ENCODE results near the gene TSHR. TPM values are rescaled to one million over a fixed set of nuclear protein-coding genes. Genes with fewer than 3 reads are reported as not detected.
A peak's percentile ranks its signal among the peaks of the same experiment; 100 is the strongest.
"Not testable (repeated sequence)": the region's sequence is repeated elsewhere in the genome, so short reads cannot be mapped to it uniquely, and the experiment has no call there.

The TSHR gene
- total RNA-seq, 6 experiments from 2014 or later, result not detected

- H3K27ac Mint-ChIP-seq, result no peak overlapping the region
- no peak for TF ChIP-seq CTCF (IDR thresholded peaks at IDR 0.05)
- DNase-seq, result no peak
- no peaks in the 10 kb centered on the region for H3K9me3 Mint-ChIP-seq
- H3K36me3 Mint-ChIP-seq (ENCODE audit: low read depth), result no peaks in the 10 kb centered on the region
- H3K4me1 Mint-ChIP-seq (ENCODE audit: low read depth), result no peaks in the 10 kb centered on the region
- no peak overlapping the region for H3K4me3 Mint-ChIP-seq
- peaks cover 4% of the 10 kb centered on the region; the same call in 1 of the 2 replicates for H3K27me3 Mint-ChIP-seq (ENCODE audit: insufficient read depth)
These were observed 53.9 kb downstream of the TSHR start for GRCh38 chr14:81009346-81009745.

GRCh38 chr14:81018251-81018650 is 62.8 kb downstream of the TSHR start:
- H3K27me3 Mint-ChIP-seq (ENCODE audit: insufficient read depth), result no peaks in the 10 kb centered on the region
- TF ChIP-seq CTCF (IDR thresholded peaks at IDR 0.05), result no peak
- H3K27ac Mint-ChIP-seq, result no peak overlapping the region
- DNase-seq, result no peak
- no peaks in the 10 kb centered on the region; the same call in 1 of the 2 replicates for H3K9me3 Mint-ChIP-seq
- H3K36me3 Mint-ChIP-seq (ENCODE audit: low read depth), result no peaks in the 10 kb centered on the region
- H3K4me1 Mint-ChIP-seq (ENCODE audit: low read depth), result no peaks in the 10 kb centered on the region
- peak overlapping the region; percentile 61; the same call in 1 of the 2 replicates for H3K4me3 Mint-ChIP-seq

- no peak for DNase-seq
- Mint-ChIP-seq H3K36me3 (ENCODE audit: low read depth) (no peaks in the 10 kb centered on the region), H3K4me1 (ENCODE audit: low read depth) (no peaks in the 10 kb centered on the region), H3K9me3 (no peaks in the 10 kb centered on the region; the same call in 1 of the 2 replicates), H3K27me3 (ENCODE audit: insufficient read depth) (no peaks in the 10 kb centered on the region), H3K27ac (no peak overlapping the region), H3K4me3 (no peak overlapping the region)
- TF ChIP-seq CTCF (IDR thresholded peaks at IDR 0.05), result no peak
These were observed 63.3 kb downstream of the TSHR start for GRCh38 chr14:81018684-81019083.

- H3K4me3 Mint-ChIP-seq; H3K27me3 Mint-ChIP-seq (ENCODE audit: insufficient read depth); H3K27ac Mint-ChIP-seq; DNase-seq; H3K4me1 Mint-ChIP-seq (ENCODE audit: low read depth); H3K9me3 Mint-ChIP-seq; H3K36me3 Mint-ChIP-seq (ENCODE audit: low read depth): not testable (repeated sequence)
These were observed 63.7 kb downstream of the TSHR start for GRCh38 chr14:81019113-81019512.

- Mint-ChIP-seq H3K27me3 (ENCODE audit: insufficient read depth) (no peaks in the 10 kb centered on the region), H3K36me3 (ENCODE audit: low read depth) (no peaks in the 10 kb centered on the region), H3K4me1 (ENCODE audit: low read depth) (no peaks in the 10 kb centered on the region), H3K4me3 (no peak overlapping the region), H3K27ac (no peak overlapping the region), H3K9me3 (peaks cover 4% of the 10 kb centered on the region)
- TF ChIP-seq CTCF (IDR thresholded peaks at IDR 0.05), result no peak
- DNase-seq, result no peak
These were observed 67.8 kb downstream of the TSHR start for GRCh38 chr14:81023095-81023710.

- no peak for DNase-seq
- Mint-ChIP-seq H3K36me3 (ENCODE audit: low read depth) (no peaks in the 10 kb centered on the region), H3K4me3 (no peak overlapping the region), H3K27ac (no peak overlapping the region), H3K4me1 (ENCODE audit: low read depth) (no peaks in the 10 kb centered on the region), H3K27me3 (ENCODE audit: insufficient read depth) (no peaks in the 10 kb centered on the region), H3K9me3 (peaks cover 4% of the 10 kb centered on the region; the same call in 1 of the 2 replicates)
- TF ChIP-seq CTCF (IDR thresholded peaks at IDR 0.05), result no peak
These were observed 73.0 kb downstream of the TSHR start for GRCh38 chr14:81028461-81028860.

Measured in HFFc6 (cell line).